ENCODE data around the gene TBRG4.

Gene TBRG4

GRCh38 chr7:45092931-45093235 lies 18.6 kb downstream of the TBRG4 start:
- Histone ChIP-seq H3K4me2 (ENCODE audit: insufficient read depth, low read length) (no peak overlapping the region), H3K27ac (ENCODE audit: low read length) (no peak overlapping the region), H4K20me1 (ENCODE audit: insufficient read depth, low read length) (no peaks in the 10 kb centered on the region), H3K4me1 (ENCODE audit: insufficient read depth, low read length) (no peaks in the 10 kb centered on the region), H3K27me3 (ENCODE audit: insufficient read depth, low read length, poor library complexity) (no peaks in the 10 kb centered on the region), H3K9ac (ENCODE audit: low read depth, low read length) (no peak overlapping the region), H3K36me3 (ENCODE audit: insufficient read depth, low read length) (no peaks in the 10 kb centered on the region; the same call in 1 of the 2 replicates), H3K9me3 (ENCODE audit: insufficient read depth, low read length, severe bottlenecking) (no peaks in the 10 kb centered on the region), H3K4me3 (ENCODE audit: low read depth in 1 of 2, low read length in 2 of 2) (no peak overlapping the region), H2AFZ (ENCODE audit: low read depth, low read length) (no peak overlapping the region), H3K79me2 (ENCODE audit: insufficient read depth, low read length) (no peaks in the 10 kb centered on the region)
- ATAC-seq (ENCODE audit: insufficient read depth, low read depth): no peak
- DNase-seq: no peak
- TF ChIP-seq EZH2 (IDR thresholded peaks at IDR 0.05; ENCODE audit: borderline replicate concordance, low read depth, low read length, severe bottlenecking): no peak
- no peak for TF ChIP-seq CTCF (IDR thresholded peaks at IDR 0.05; ENCODE audit: borderline replicate concordance, extremely low read depth, low read length, poor library complexity, severe bottlenecking)

GRCh38 chr7:45092100-45092930 lies 19.2 kb downstream of the TBRG4 start:
- Histone ChIP-seq H3K9me3 (ENCODE audit: insufficient read depth, low read length, severe bottlenecking) (no peaks in the 10 kb centered on the region), H3K79me2 (ENCODE audit: insufficient read depth, low read length) (no peaks in the 10 kb centered on the region), H3K36me3 (ENCODE audit: insufficient read depth, low read length) (no peaks in the 10 kb centered on the region), H2AFZ (ENCODE audit: low read depth, low read length) (no peak overlapping the region), H3K27ac (ENCODE audit: low read length) (no peak overlapping the region), H3K4me3 (ENCODE audit: low read depth in 1 of 2, low read length in 2 of 2) (no peak overlapping the region), H3K4me2 (ENCODE audit: insufficient read depth, low read length) (no peak overlapping the region), H3K4me1 (ENCODE audit: insufficient read depth, low read length) (no peaks in the 10 kb centered on the region), H4K20me1 (ENCODE audit: insufficient read depth, low read length) (no peaks in the 10 kb centered on the region), H3K27me3 (ENCODE audit: insufficient read depth, low read length, poor library complexity) (no peaks in the 10 kb centered on the region), H3K9ac (ENCODE audit: low read depth, low read length) (no peak overlapping the region)
- no peak for TF ChIP-seq CTCF (IDR thresholded peaks at IDR 0.05; ENCODE audit: borderline replicate concordance, extremely low read depth, low read length, poor library complexity, severe bottlenecking)
- TF ChIP-seq EZH2 (IDR thresholded peaks at IDR 0.05; ENCODE audit: borderline replicate concordance, low read depth, low read length, severe bottlenecking): no peak
- no peak for ATAC-seq (ENCODE audit: insufficient read depth, low read depth)
- no peak for DNase-seq

GRCh38 chr7:45089341-45089891 lies 22.1 kb downstream of the TBRG4 start:
- H3K79me2 ChIP-seq (ENCODE audit: insufficient read depth, low read length): no peaks in the 10 kb centered on the region
- no peaks in the 10 kb centered on the region for H4K20me1 ChIP-seq (ENCODE audit: insufficient read depth, low read length)
- ATAC-seq (ENCODE audit: insufficient read depth, low read depth) (no peak; the same call in 2 of the 3 replicates), DNase-seq (no peak)
- no peaks in the 10 kb centered on the region for H3K36me3 ChIP-seq (ENCODE audit: insufficient read depth, low read length)
- no peak overlapping the region for H3K4me2 ChIP-seq (ENCODE audit: insufficient read depth, low read length)
- H3K27me3 ChIP-seq (ENCODE audit: insufficient read depth, low read length, poor library complexity): no peaks in the 10 kb centered on the region
- H3K4me3 ChIP-seq (ENCODE audit: low read depth in 1 of 2, low read length in 2 of 2): no peak overlapping the region
- H3K9ac ChIP-seq (ENCODE audit: low read depth, low read length): no peak overlapping the region
- no peak overlapping the region for H2AFZ ChIP-seq (ENCODE audit: low read depth, low read length)
- H3K4me1 ChIP-seq (ENCODE audit: insufficient read depth, low read length): no peaks in the 10 kb centered on the region
- H3K27ac ChIP-seq (ENCODE audit: low read length): no peak overlapping the region
- no peaks in the 10 kb centered on the region for H3K9me3 ChIP-seq (ENCODE audit: insufficient read depth, low read length, severe bottlenecking)
- TF ChIP-seq CTCF (IDR thresholded peaks at IDR 0.05; ENCODE audit: borderline replicate concordance, extremely low read depth, low read length, poor library complexity, severe bottlenecking): no peak
- TF ChIP-seq EZH2 (IDR thresholded peaks at IDR 0.05; ENCODE audit: borderline replicate concordance, low read depth, low read length, severe bottlenecking): no peak
